HFFc6 (cell line): ENCODE results near the gene BOLL. TPM values are rescaled to one million over a fixed set of nuclear protein-coding genes. Genes with fewer than 3 reads are reported as not detected.
"Not testable (repeated sequence)": the region's sequence is repeated elsewhere in the genome, so short reads cannot be mapped to it uniquely, and the experiment has no call there.

Experiments used
- DNase-seq: peaks from one replicate; pipeline ENCODE4 v3.0.0-alpha.2; 2018
- H3K27ac Mint-ChIP-seq: 2 replicates; pipeline ENCODE4 v1.8.0; 2020; ENCODE audit warnings: mild to moderate bottlenecking, mixed read lengths
- H3K27me3 Mint-ChIP-seq: 2 replicates; pipeline ENCODE4 v1.8.0; 2021; ENCODE audit warnings: mild to moderate bottlenecking, moderate library complexity, mixed read lengths; ENCODE audit not compliant: insufficient read depth
- H3K36me3 Mint-ChIP-seq: 2 replicates; pipeline ENCODE4 v1.8.0; 2021; ENCODE audit warnings: low read depth, mixed read lengths
- H3K4me1 Mint-ChIP-seq: 2 replicates; pipeline ENCODE4 v1.8.0; 2020; ENCODE audit warnings: low read depth, mixed read lengths
- H3K4me3 Mint-ChIP-seq: 2 replicates; pipeline ENCODE4 v1.8.0; 2020; ENCODE audit warnings: mild to moderate bottlenecking, moderate library complexity, mixed read lengths
- H3K9me3 Mint-ChIP-seq: 2 replicates; pipeline ENCODE4 v1.8.0; 2020; ENCODE audit warnings: mild to moderate bottlenecking, mixed read lengths
- CTCF ChIP-seq: fragments of 200-600 bp; sonication (generic); IDR thresholded peaks from 2 replicates; pipeline ENCODE4 v1.5.0; 2021; ENCODE audit warnings: antibody characterized with exemption, mild to moderate bottlenecking
- total RNA-seq, 6 experiments: library from RNA; stranded (reverse); fragmentation: NEBNext Ultra II Directional; extraction: Animal tissue kit (Norgen Biotek cat#: 25700); gene quantifications; 2 replicates in 1 of 6; 3 replicates in 5 of 6; pipeline ENCODE4 v1.2.3, GENCODE V29; 2021

Gene BOLL
- total RNA-seq, 6 experiments from 2014 or later = not detected

- Mint-ChIP-seq H3K4me1 (peaks cover 39% of the 10 kb centered on the region), H3K4me3 (peak overlapping the region; percentile 89), H3K27me3 (no peaks in the 10 kb centered on the region), H3K9me3 (no peaks in the 10 kb centered on the region), H3K27ac (peak overlapping the region; percentile 81), H3K36me3 (no peaks in the 10 kb centered on the region; the same call in 1 of the 2 replicates)
- TF ChIP-seq CTCF = no peak
- DNase-seq = no peak
Measured at GRCh38 chr2:197704434-197705120, 80.5 kb downstream of the BOLL start.

- Mint-ChIP-seq H3K27ac (no peak overlapping the region), H3K27me3 (no peaks in the 10 kb centered on the region), H3K4me1 (peaks cover 15% of the 10 kb centered on the region), H3K36me3 (no peaks in the 10 kb centered on the region), H3K9me3 (no peaks in the 10 kb centered on the region), H3K4me3 (no peak overlapping the region)
- no peak for DNase-seq
- TF ChIP-seq CTCF = no peak
Measured at GRCh38 chr2:197700960-197701359, 84.2 kb downstream of the BOLL start.

GRCh38 chr2:197699724-197700123 is 85.4 kb downstream of the BOLL start:
- not testable (repeated sequence) for H3K27me3 Mint-ChIP-seq, H3K36me3 Mint-ChIP-seq, DNase-seq, H3K9me3 Mint-ChIP-seq, H3K27ac Mint-ChIP-seq, H3K4me3 Mint-ChIP-seq
- peaks cover 13% of the 10 kb centered on the region for H3K4me1 Mint-ChIP-seq

GRCh38 chr2:197696571-197696970 is 88.5 kb downstream of the BOLL start:
- H3K4me3 Mint-ChIP-seq, DNase-seq, H3K9me3 Mint-ChIP-seq, H3K27me3 Mint-ChIP-seq, H3K27ac Mint-ChIP-seq, H3K4me1 Mint-ChIP-seq, H3K36me3 Mint-ChIP-seq: not testable (repeated sequence)

GRCh38 chr2:197695971-197696370 is 89.1 kb downstream of the BOLL start:
- H3K9me3 Mint-ChIP-seq, H3K27ac Mint-ChIP-seq, DNase-seq, H3K36me3 Mint-ChIP-seq, H3K27me3 Mint-ChIP-seq, H3K4me3 Mint-ChIP-seq, H3K4me1 Mint-ChIP-seq: not testable (repeated sequence)

- H3K27ac Mint-ChIP-seq, H3K9me3 Mint-ChIP-seq, H3K4me1 Mint-ChIP-seq, H3K27me3 Mint-ChIP-seq, H3K4me3 Mint-ChIP-seq, H3K36me3 Mint-ChIP-seq, DNase-seq: not testable (repeated sequence)
Measured at GRCh38 chr2:197695206-197695605, 89.9 kb downstream of the BOLL start.

GRCh38 chr2:197677483-197677882 is 107.6 kb downstream of the BOLL start:
- peak; percentile 30 for DNase-seq
- no peak overlapping the region for H3K4me3 Mint-ChIP-seq
- peaks cover 30% of the 10 kb centered on the region for H3K4me1 Mint-ChIP-seq
- no peak overlapping the region for H3K27ac Mint-ChIP-seq
- peaks cover 3% of the 10 kb centered on the region; the same call in 1 of the 2 replicates for H3K27me3 Mint-ChIP-seq
- H3K9me3 Mint-ChIP-seq = no peaks in the 10 kb centered on the region
- TF ChIP-seq CTCF = no peak
- no peaks in the 10 kb centered on the region for H3K36me3 Mint-ChIP-seq

- H3K27ac Mint-ChIP-seq = no peak overlapping the region
- H3K4me3 Mint-ChIP-seq = no peak overlapping the region
- TF ChIP-seq CTCF = no peak
- peaks cover 3% of the 10 kb centered on the region; the same call in 1 of the 2 replicates for H3K27me3 Mint-ChIP-seq
- DNase-seq = no peak
- no peaks in the 10 kb centered on the region for H3K36me3 Mint-ChIP-seq
- H3K9me3 Mint-ChIP-seq = no peaks in the 10 kb centered on the region
- H3K4me1 Mint-ChIP-seq = peaks cover 30% of the 10 kb centered on the region
Measured at GRCh38 chr2:197677056-197677455, 108.1 kb downstream of the BOLL start.
